Measurements from ENCODE around the gene HSD17B2.

GRCh38 chr16:82078125-82078524 is 43.1 kb downstream of the HSD17B2 start:
- no peak for TF ChIP-seq CTCF (IDR thresholded peaks at IDR 0.05 in 2 of 3, conservative IDR thresholded peaks at IDR 0.05 in 1 of 3; ENCODE audit: borderline replicate concordance in 1 of 3, insufficient read depth in 1 of 3, low read depth in 2 of 3, low read length in 2 of 3)
- TF ChIP-seq EZH2 (IDR thresholded peaks at IDR 0.05), result no peak
- no peak for TF ChIP-seq POLR2A (IDR thresholded peaks at IDR 0.05; ENCODE audit: borderline replicate concordance, extremely low read depth, insufficient read depth, insufficient read length)
- TF ChIP-seq TCF7L2 (IDR thresholded peaks at IDR 0.05; ENCODE audit: borderline replicate concordance, extremely low read depth, insufficient read depth, insufficient read length), result no peak
- no peak for TF ChIP-seq ZNF274 (IDR thresholded peaks at IDR 0.05; ENCODE audit: low read depth, low read length)
- TF ChIP-seq EGR1 (IDR thresholded peaks at IDR 0.05; ENCODE audit: low read depth), result no peak
- TF ChIP-seq RAD21 (IDR thresholded peaks at IDR 0.05; ENCODE audit: low read depth), result no peak
- no peak for TF ChIP-seq POLR2AphosphoS5 (IDR thresholded peaks at IDR 0.05; ENCODE audit: low read depth, low read length)
- TF ChIP-seq ATF3 (IDR thresholded peaks at IDR 0.05), result no peak
- TF ChIP-seq REST (IDR thresholded peaks at IDR 0.05; ENCODE audit: low read depth), result no peak
- TF ChIP-seq SRF (IDR thresholded peaks at IDR 0.05; ENCODE audit: low read depth), result no peak
- TF ChIP-seq ZFX (IDR thresholded peaks at IDR 0.05), result no peak
- no peak for TF ChIP-seq YY1 (IDR thresholded peaks at IDR 0.05; ENCODE audit: extremely low read depth, insufficient replicate concordance, low read depth, low read length)
- no peak for TF ChIP-seq CEBPB (IDR thresholded peaks at IDR 0.05; ENCODE audit: low read depth)
